Stimulated activated naive CD8-positive, alpha-beta T cell treated with anti-CD3 and anti-CD28 coated beads, Interleukin-15, Interleukin-2, amounts not matched to agents 100 ng/mL and 50 ng/mL, for 24 hours (primary cell): ENCODE data around the gene CTDNEP1.

Experiments
- H3K27ac Mint-ChIP-seq: one replicate; pipeline ENCODE4 v1.8.0; 2021; ENCODE audit warnings: mild to moderate bottlenecking, mixed read lengths
- H3K27me3 Mint-ChIP-seq: one replicate; pipeline ENCODE4 v1.8.0; 2021; ENCODE audit warnings: mixed read lengths
- H3K36me3 Mint-ChIP-seq: one replicate; pipeline ENCODE4 v1.8.0; 2021; ENCODE audit warnings: low read depth, mixed read lengths
- H3K4me1 Mint-ChIP-seq: one replicate; pipeline ENCODE4 v1.8.0; 2021; ENCODE audit warnings: low read depth, mixed read lengths
- H3K4me3 Mint-ChIP-seq: one replicate; pipeline ENCODE4 v1.8.0; 2021; ENCODE audit warnings: mild to moderate bottlenecking, mixed read lengths
- H3K9me3 Mint-ChIP-seq: one replicate; pipeline ENCODE4 v1.8.0; 2021; ENCODE audit warnings: mixed read lengths

Gene CTDNEP1

DNA sequence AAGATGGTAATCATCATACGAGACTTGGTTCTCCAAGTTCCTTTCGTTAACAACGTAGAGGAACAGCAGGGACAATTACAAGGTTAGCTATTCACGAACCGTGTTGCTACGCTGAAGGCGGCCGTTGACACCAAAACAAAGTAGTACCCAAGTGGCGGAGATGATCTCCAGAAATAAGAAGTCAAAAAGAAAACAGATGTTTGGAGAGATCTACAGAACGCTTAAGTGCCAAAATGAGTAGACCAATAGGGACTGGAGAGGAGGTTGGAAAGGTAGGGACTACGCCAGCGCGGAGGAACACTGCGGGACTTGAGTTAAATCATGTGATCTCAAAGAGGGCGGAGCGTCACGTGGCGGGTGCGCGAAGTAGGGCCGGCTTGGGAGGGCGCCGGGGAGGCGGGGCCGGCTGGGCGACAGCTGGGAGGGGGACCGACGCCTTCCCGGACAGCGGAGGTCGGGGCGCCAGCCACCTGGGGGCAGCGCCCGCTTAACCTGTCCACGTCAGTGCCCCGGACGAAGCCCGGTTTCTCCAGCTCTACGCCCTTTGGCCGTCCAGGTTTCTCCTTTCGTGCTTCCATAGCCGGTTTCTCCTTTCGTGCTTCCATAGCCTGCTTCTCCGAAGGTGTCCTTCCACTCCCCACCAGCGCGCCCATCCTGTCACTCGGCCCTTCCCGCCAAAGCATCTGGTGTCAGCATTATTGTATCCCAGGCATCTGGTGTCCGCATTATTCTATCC is 8.6 kb downstream of the CTDNEP1 start:
- Mint-ChIP-seq H3K36me3 (peaks cover 47% of the 10 kb centered on the region), H3K27ac (peak overlapping the region; percentile 96), H3K4me3 (peak overlapping the region; percentile 94), H3K27me3 (no peaks in the 10 kb centered on the region), H3K9me3 (no peaks in the 10 kb centered on the region), H3K4me1 (peaks cover 42% of the 10 kb centered on the region)

DNA sequence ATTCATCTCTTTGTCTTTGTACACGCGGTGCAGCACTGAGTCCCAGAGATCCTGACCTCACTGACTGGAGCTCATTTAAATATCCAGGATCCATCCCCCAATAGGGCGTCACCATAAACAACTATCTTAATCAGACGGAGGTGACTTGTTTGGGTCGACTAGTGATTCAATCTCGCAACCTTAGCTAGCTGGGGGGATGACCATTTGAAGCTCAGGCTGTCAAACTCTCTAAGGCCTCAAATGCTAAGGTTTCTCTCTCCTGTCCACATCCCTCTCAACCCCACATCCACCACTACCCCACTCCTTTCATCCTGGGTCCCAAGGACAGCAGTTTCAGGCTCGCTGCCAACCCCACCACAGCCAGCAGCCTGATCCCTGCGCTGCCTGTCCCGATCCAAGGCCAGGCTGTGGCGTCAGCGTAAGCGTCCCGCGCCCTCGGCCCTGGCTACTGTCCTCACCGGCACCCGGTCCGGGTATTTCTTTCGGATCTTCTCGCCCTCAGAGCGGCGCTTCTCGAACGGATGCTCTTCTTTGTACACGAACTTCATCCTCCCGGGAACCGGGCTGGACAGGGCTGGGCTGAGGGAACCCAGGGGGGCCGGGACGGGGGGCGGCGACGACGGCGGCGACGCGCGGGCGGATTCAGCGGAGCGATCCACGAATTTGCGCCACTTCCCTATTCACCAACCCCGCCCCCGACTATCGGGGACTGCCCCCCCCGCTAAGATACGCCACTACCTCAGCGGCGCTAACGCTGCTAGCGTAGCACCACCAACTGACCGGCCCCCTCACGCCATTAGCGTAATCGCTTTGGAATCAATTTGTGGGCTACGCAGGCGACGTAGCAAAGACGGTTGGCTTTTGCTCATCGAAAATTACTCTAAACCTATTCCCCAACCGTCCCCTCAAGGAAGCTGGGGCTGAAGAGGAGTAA is 9.5 kb downstream of the CTDNEP1 start, which contains the start of gene GABARAP:
Gene GABARAP, minus strand, starts transcription at position 667 of the 934 bp plus-strand sequence. Its CDS starts 119 bp downstream, at position 548.
- H3K4me1 Mint-ChIP-seq = peaks cover 44% of the 10 kb centered on the region
- peaks cover 48% of the 10 kb centered on the region for H3K36me3 Mint-ChIP-seq
- no peaks in the 10 kb centered on the region for H3K9me3 Mint-ChIP-seq
- H3K4me3 Mint-ChIP-seq = peak within 1 kb of the TSS; percentile 94
- no peaks in the 10 kb centered on the region for H3K27me3 Mint-ChIP-seq
- peak within 1 kb of the TSS; percentile 96 for H3K27ac Mint-ChIP-seq

GRCh38 chr17:7241090-7241733 is 10.3 kb downstream of the CTDNEP1 start:
- peak overlapping the region; percentile 89 for H3K27ac Mint-ChIP-seq

GRCh38 chr17:7240375-7240774 is 11.2 kb downstream of the CTDNEP1 start:
- no peaks in the 10 kb centered on the region for H3K9me3 Mint-ChIP-seq
- H3K4me1 Mint-ChIP-seq = peaks cover 61% of the 10 kb centered on the region
- H3K27ac Mint-ChIP-seq = peak overlapping the region; percentile 95
- peaks cover 51% of the 10 kb centered on the region for H3K36me3 Mint-ChIP-seq
- H3K4me3 Mint-ChIP-seq = peak overlapping the region; percentile 94
- no peaks in the 10 kb centered on the region for H3K27me3 Mint-ChIP-seq

More at GRCh38 chr17:7241090-7241733, 10.3 kb downstream of the CTDNEP1 start:
- Mint-ChIP-seq H3K36me3 (peaks cover 48% of the 10 kb centered on the region), H3K27me3 (no peaks in the 10 kb centered on the region), H3K4me1 (peaks cover 52% of the 10 kb centered on the region), H3K4me3 (peak overlapping the region; percentile 94), H3K9me3 (no peaks in the 10 kb centered on the region)

DNA sequence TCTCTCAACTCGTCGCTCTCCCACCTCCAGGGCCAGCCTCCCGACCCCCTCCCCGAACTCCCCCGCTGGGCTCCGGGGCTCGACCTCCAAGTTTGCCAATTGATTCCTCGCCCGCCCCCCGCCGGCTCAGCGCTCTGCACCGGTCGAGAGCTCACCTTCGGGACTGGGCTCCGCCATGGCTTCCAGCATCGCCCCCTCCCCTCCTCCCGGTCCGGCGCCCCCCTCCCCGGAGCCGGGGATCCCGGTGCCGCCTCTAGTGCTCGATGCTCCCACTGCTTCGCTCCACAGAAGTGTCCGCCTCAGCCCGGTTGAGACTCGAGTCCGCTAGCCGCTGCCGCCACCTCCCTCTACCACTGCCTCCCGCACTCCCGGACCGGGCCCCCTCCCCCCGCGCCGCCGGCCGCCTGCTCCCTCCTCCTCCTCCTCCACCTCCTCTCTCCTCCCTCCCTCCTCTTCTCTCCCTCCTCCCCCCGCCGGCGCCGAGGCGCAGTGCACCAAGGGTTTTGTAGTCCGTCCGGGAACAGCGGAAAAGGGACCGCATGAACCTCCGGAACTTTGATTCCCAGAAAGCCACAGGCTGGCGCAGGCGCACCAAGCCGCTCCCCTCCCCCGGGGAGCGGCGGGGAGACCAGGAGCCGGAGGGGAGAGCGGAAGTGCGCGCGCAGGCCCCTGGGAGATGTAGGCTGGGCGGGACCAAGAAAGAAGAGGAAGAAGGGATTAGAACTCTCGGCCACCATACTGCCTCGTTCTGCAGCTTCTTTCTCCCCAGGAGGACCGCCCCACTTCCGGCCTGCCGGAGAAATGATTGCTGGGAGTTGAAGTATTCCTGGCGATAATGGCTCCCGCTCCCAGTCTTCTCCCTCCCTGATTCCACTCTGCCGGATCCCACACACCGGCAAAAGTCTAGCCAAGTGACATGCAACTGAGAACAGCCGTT is 12.2 kb downstream of the CTDNEP1 start, which contains the start of gene PHF23:
Gene PHF23, minus strand, starts transcription at position 367 of the 937 bp plus-strand sequence. Its CDS starts 178 bp downstream, at position 189.
- peak within 1 kb of the TSS; percentile 95 for H3K27ac Mint-ChIP-seq
- no peaks in the 10 kb centered on the region for H3K9me3 Mint-ChIP-seq
- H3K4me3 Mint-ChIP-seq = peak within 1 kb of the TSS; percentile 94
- no peaks in the 10 kb centered on the region for H3K27me3 Mint-ChIP-seq
- peaks cover 56% of the 10 kb centered on the region for H3K36me3 Mint-ChIP-seq
- H3K4me1 Mint-ChIP-seq = peaks cover 71% of the 10 kb centered on the region

DNA sequence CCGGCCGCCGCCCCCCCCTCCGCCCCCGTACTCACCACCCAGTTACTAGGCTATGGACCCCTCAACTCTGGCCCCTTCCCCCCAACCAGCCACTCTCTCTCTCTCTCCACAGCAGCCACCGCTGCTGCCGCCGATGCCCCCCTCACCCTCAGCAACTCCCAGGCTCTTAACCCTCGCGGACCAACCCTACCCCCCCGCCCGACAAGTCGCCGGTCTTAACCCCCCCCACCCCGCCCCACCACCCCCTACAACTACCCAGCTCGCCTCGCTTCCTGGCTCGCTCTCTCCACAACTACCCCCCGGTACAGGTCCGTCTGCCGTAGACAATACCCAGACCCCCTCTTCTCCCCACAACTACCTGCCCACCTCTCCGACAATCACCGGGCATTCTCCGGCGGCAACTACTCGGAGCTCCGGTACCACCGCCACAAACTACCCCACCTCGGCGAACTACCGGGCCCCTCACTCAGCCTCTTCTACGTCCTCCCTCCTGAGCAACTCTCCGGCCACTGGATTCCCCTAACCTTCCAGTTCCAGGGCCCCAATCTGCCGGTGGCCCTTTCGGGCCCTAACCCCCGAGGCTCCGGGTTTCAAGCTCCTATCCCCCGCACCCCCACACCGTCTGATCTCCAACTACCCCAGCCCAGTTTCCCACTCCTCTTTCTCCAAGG is 13.0 kb downstream of the CTDNEP1 start:
- Mint-ChIP-seq H3K36me3 (peaks cover 48% of the 10 kb centered on the region), H3K4me3 (peak overlapping the region; percentile 94), H3K27ac (peak overlapping the region; percentile 95), H3K9me3 (no peaks in the 10 kb centered on the region), H3K4me1 (peaks cover 76% of the 10 kb centered on the region), H3K27me3 (no peaks in the 10 kb centered on the region)

DNA sequence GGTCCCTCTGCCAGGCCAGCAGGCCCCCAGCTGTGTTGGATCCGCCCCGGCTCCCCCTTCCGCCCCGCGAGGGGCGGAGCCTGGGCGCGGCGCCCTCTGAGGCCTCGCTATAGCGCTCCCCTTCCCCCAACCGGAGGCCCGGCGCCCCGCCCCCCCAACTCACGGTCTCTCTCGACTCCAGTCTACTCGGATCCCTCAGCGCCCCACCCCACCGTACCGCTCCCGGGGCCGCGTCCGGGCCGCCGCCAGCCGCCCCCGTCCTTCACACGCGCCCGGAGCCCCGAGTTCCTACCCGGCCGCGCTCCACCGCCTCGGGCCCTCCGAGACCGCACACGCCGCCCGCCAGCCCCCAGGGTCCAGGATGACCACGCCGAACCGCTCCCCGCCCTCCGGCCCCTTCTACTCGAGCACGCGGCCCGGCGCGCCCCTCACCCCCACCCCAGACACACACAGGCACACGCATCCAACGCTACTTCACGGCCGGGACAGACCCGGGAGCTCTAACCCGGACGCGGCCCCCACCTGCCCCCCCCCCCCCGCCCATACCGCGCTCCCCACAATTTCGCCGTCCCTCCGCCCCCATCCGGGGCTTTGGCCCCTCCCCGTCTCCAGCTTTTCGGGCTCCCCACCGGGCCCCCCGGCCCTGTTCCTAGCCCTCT is 13.6 kb downstream of the CTDNEP1 start:
- Mint-ChIP-seq H3K27ac (peak overlapping the region; percentile 84), H3K4me3 (peak overlapping the region; percentile 94), H3K36me3 (peaks cover 47% of the 10 kb centered on the region), H3K9me3 (no peaks in the 10 kb centered on the region), H3K27me3 (no peaks in the 10 kb centered on the region), H3K4me1 (peaks cover 76% of the 10 kb centered on the region)

DNA sequence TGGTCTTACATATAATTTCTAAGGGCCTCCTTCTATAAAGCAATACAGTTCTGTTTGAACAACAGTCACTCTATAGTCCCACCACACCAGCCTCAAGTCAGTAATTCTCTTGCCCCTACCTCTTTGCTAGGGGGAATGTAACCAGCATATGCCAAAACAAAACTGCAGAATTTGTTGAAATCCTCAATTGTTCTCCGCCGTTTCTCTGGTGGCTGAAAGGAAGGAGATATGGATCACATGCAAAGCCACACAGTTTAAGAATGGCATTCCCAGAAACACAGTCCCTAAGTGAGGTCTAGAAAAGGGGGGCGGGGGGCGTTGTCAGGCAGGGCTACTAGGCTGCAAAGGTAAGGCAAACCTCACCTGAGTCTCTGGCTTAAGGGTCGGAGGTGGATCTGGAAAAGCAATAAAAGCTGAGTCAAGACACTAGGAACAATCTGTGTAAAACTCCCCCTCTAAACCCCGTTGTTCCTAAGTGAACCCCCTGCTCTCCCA is 14.2 kb downstream of the CTDNEP1 start:
- Mint-ChIP-seq H3K27ac (peak overlapping the region; percentile 84), H3K36me3 (peaks cover 45% of the 10 kb centered on the region), H3K4me3 (peak overlapping the region; percentile 94), H3K27me3 (no peaks in the 10 kb centered on the region), H3K9me3 (no peaks in the 10 kb centered on the region), H3K4me1 (peaks cover 76% of the 10 kb centered on the region)

- Mint-ChIP-seq H3K27me3 (no peaks in the 10 kb centered on the region), H3K4me3 (peak overlapping the region; percentile 94), H3K36me3 (peaks cover 50% of the 10 kb centered on the region), H3K9me3 (no peaks in the 10 kb centered on the region), H3K4me1 (peaks cover 76% of the 10 kb centered on the region), H3K27ac (peak overlapping the region; percentile 84)
These were observed 14.7 kb downstream of the CTDNEP1 start for GRCh38 chr17:7236808-7237207.

DNA sequence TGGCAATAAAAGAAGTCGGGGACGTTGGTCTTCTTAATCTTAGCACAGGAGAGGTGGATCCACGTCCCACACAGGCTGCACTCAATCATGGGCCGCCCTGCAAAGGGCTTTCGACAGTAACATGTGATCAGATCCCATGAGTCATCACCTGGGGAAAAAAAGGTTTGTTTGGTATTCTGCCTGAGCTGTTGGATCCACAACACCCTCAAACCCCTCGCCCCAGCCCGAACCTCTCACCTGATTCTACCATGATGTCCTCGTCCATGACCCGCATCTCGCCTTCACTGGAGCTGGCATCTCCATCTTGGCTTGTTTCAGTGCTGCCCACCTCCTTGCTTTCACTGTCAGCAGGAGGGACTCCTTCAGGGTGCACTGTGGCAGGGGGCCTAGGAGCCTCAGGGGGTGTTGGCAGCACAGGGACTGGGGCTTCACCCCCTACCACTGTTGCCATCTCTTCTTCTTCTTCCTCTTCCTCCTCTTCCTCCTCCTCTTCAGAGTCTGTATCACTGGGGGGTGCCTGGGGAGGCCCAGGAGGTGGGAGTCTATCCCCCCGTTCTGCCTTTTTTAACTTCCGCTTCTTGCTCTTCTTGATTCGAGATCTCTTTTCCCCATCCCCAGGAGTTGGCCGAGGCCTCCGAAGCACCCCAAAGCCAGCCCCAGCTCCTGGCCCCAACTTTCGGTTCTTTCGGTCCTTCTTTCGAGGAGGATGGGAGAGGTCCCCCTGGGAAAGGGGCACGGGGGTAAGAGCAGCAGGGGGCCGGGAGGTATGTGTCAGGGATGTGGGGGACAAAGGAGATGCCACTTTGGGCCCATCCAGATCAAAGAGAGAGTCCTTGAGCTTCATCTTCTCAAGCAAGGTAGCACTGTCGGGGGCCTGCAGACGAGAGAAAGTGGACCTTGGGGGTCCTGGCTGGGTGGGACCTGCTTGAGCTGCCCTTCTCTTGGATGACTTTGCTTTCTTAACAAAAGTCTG is 15.6 kb downstream of the CTDNEP1 start:
- no peaks in the 10 kb centered on the region for H3K27me3 Mint-ChIP-seq
- H3K9me3 Mint-ChIP-seq = no peaks in the 10 kb centered on the region
- peak overlapping the region; percentile 95 for H3K4me3 Mint-ChIP-seq
- H3K27ac Mint-ChIP-seq = peak overlapping the region; percentile 70
- peaks cover 69% of the 10 kb centered on the region for H3K4me1 Mint-ChIP-seq
- H3K36me3 Mint-ChIP-seq = peaks cover 46% of the 10 kb centered on the region

- no peaks in the 10 kb centered on the region for H3K9me3 Mint-ChIP-seq
These were observed 17.2 kb downstream of the CTDNEP1 start, which contains the start of gene DVL2 for GRCh38 chr17:7234083-7234951. Gene DVL2, minus strand, starts transcription at chr17:7234517. Its CDS starts 255 bp downstream, at chr17:7234262.

More at GRCh38 chr17:7234083-7234951, 17.2 kb downstream of the CTDNEP1 start, which contains the start of gene DVL2:
- Mint-ChIP-seq H3K4me1 (peaks cover 55% of the 10 kb centered on the region), H3K4me3 (peak within 1 kb of the TSS; percentile 95), H3K36me3 (peaks cover 43% of the 10 kb centered on the region), H3K27me3 (no peaks in the 10 kb centered on the region), H3K27ac (peak within 1 kb of the TSS; percentile 92)
